Calu3 (cell line): ENCODE measurements around the gene SEMA6D. TPM values are rescaled to one million over a fixed set of nuclear protein-coding genes. Genes with fewer than 3 reads are reported as not detected.

Source experiments
- BruUV-seq: library from RNA; stranded (reverse); fragments of 400-500 nt; replicated peaks from 2 replicates; lab custom pipeline; 2021; lab: Mats Ljungman, UMichigan
- CTCF ChIA-PET: fragments of 300-600 bp; sonication (Branson Sonifier 250); formaldehyde crosslinking; loops from one replicate; lab custom pipeline; 2022; ENCODE audit warnings: antibody characterized with exemption; lab: Charles Lee
- DNase-seq: peaks from one replicate; pipeline ENCODE4 v3.0.0; 2022
- H3K27ac Mint-ChIP-seq: one replicate; pipeline ENCODE4 v1.8.0; 2022; ENCODE audit warnings: mixed read lengths; ENCODE audit not compliant: unreplicated experiment
- H3K27me3 Mint-ChIP-seq: one replicate; pipeline ENCODE4 v1.8.0; 2022; ENCODE audit warnings: mixed read lengths; ENCODE audit not compliant: unreplicated experiment
- H3K36me3 Mint-ChIP-seq: one replicate; pipeline ENCODE4 v1.8.0; 2022; ENCODE audit warnings: mild to moderate bottlenecking, moderate library complexity, mixed read lengths; ENCODE audit not compliant: insufficient read depth, unreplicated experiment
- H3K4me1 Mint-ChIP-seq: one replicate; pipeline ENCODE4 v1.8.0; 2022; ENCODE audit warnings: mild to moderate bottlenecking, low read depth, mixed read lengths; ENCODE audit not compliant: unreplicated experiment
- H3K4me3 Mint-ChIP-seq: one replicate; pipeline ENCODE4 v1.8.0; 2022; ENCODE audit warnings: mild to moderate bottlenecking, low read depth, moderate library complexity, mixed read lengths; ENCODE audit not compliant: unreplicated experiment
- H3K9me3 Mint-ChIP-seq: one replicate; pipeline ENCODE4 v1.8.0; 2022; ENCODE audit warnings: low read depth, mixed read lengths; ENCODE audit not compliant: unreplicated experiment
- CTCF ChIP-seq: fragments of 200-600 bp; IDR thresholded peaks from one replicate; pipeline ENCODE4 v1.8.0; 2022; ENCODE audit warnings: antibody characterized with exemption; ENCODE audit not compliant: unreplicated experiment
- intact Hi-C: fragments of 100-400 bp; cut with micrococcal nuclease; formaldehyde crosslinking; loops from one replicate; pipeline ENCODE4 v1.10.0; 2022; ENCODE audit not compliant: unreplicated experiment
- total RNA-seq: library from RNA; stranded (reverse); gene quantifications from 2 replicates; pipeline ENCODE4 v1.2.3, GENCODE V29; 2022

Gene SEMA6D
- total RNA-seq, 1 experiment from 2014 or later, result not detected

GRCh38 chr15:47817969-47818548 is 100.8 kb downstream of the SEMA6D start:
- H3K27me3 Mint-ChIP-seq, result no peaks in the 10 kb centered on the region
- no peak for TF ChIP-seq CTCF
- H3K27ac Mint-ChIP-seq, result no peak overlapping the region
- H3K4me3 Mint-ChIP-seq, result no peak overlapping the region
- H3K4me1 Mint-ChIP-seq, result no peaks in the 10 kb centered on the region
- BruUV-seq, result no TSS peak
- DNase-seq, result no peak
- intact Hi-C loops, result no loop called here
- no peaks in the 10 kb centered on the region for H3K36me3 Mint-ChIP-seq
- H3K9me3 Mint-ChIP-seq, result no peaks in the 10 kb centered on the region
- CTCF ChIA-PET, result no interaction called here

GRCh38 chr15:47819158-47819557 is 101.9 kb downstream of the SEMA6D start:
- no peak for TF ChIP-seq CTCF
- CTCF ChIA-PET, result no interaction called here
- no peaks in the 10 kb centered on the region for H3K4me1 Mint-ChIP-seq
- no peak overlapping the region for H3K27ac Mint-ChIP-seq
- no peak overlapping the region for H3K4me3 Mint-ChIP-seq
- H3K9me3 Mint-ChIP-seq, result no peaks in the 10 kb centered on the region
- no peaks in the 10 kb centered on the region for H3K27me3 Mint-ChIP-seq
- no peaks in the 10 kb centered on the region for H3K36me3 Mint-ChIP-seq
- no peak for DNase-seq
- intact Hi-C loops, result no loop called here
- no TSS peak for BruUV-seq

DNA sequence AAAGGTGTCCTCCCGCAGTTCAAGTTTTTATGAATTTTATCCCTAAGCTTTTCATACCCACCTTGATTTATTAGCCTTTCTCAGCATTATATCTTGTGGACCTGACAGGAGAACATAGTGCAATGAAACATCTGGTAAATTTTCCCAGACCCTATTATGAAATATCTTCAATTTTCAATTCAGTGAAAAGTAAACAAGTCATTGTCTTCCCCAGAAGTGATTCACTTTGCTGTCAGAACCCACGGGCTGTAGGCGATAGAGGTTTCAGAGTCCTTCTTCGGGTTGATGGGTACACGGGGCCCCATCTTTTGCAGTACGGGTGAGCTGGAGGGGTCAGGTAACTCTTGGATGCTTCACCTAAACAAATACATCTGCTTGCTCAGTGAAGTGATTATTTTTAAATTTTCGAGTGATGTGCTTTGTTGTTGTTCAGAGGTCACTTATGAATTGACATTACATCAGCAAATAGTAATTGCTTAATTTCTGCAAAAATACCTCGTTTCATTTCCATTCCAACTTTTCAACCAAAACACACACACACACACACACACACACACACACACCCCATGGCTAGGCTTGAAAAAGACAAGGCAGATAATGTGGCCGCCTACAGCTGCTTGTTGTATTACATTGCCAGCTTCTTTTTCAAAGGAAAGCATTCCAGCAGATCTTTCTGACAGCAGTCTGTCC is 102.9 kb downstream of the SEMA6D start:
- Mint-ChIP-seq H3K4me3 (no peak overlapping the region), H3K27ac (no peak overlapping the region), H3K36me3 (no peaks in the 10 kb centered on the region), H3K4me1 (no peaks in the 10 kb centered on the region), H3K27me3 (no peaks in the 10 kb centered on the region), H3K9me3 (no peaks in the 10 kb centered on the region)
- CTCF ChIA-PET, result interaction anchor here (0.6 kb wide), 1 partner anchor 803 kb away, joined by 3 read pairs; no protein-coding TSS in a partner anchor
- BruUV-seq, result no TSS peak
- intact Hi-C loops, result no loop called here
- TF ChIP-seq CTCF, result no peak
- no peak for DNase-seq

DNA sequence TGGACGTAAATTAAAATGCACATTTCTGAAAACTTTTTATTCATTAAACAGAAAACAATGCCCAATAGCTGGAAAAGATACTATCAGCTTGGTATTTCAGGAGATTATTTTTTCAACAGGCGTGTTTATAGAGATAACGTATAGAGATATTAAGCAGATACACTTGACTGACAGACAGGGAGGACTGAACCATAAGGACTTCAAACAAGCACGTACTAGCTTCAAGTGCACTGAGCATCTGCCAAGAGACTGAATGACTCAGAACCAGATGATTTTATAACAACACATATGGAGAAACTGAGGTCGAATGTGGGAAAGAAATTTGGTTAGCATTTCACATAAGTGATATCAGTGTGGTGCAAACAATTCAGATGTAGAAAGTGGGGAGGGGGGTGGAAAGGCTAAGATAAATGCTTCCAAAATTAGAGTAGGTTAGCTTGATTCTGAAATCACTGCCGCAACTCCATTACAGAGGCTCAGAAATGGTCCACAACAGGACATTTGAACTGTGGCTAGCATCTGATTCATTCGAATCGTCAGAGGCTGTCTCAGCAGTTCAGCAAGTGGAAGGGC is 103.5 kb downstream of the SEMA6D start:
- Mint-ChIP-seq H3K9me3 (no peaks in the 10 kb centered on the region), H3K4me1 (no peaks in the 10 kb centered on the region), H3K27ac (no peak overlapping the region), H3K36me3 (no peaks in the 10 kb centered on the region), H3K27me3 (no peaks in the 10 kb centered on the region), H3K4me3 (no peak overlapping the region)
- no peak for TF ChIP-seq CTCF
- CTCF ChIA-PET, result no interaction called here
- DNase-seq, result no peak
- intact Hi-C loops, result no loop called here
- no TSS peak for BruUV-seq
